Measurements from ENCODE around the gene SRSF11.

DNA sequence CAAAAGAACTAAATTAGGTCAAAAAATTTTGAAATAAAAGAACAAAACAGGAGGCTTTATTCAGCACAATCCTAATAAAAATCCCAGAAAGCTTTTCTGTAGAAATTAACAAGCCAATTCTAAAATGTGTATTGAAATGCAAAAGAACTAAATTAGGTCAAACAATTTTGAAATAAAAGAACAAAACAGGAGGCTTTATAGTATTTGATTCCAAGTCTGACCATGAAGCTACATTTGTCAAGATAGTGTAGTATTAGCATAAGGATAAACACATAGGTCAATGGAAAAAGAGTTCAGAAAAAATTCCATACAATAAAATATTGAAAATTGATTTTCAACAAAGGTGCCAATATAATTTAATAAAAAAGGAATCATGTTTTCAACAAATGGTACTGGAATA lies 26.6 kb upstream of the SRSF11 start:
- no peak for TF ChIP-seq POLR2A (IDR thresholded peaks at IDR 0.05)
- TF ChIP-seq EP300 (IDR thresholded peaks at IDR 0.05) = no peak
- TF ChIP-seq, protein P1, sequence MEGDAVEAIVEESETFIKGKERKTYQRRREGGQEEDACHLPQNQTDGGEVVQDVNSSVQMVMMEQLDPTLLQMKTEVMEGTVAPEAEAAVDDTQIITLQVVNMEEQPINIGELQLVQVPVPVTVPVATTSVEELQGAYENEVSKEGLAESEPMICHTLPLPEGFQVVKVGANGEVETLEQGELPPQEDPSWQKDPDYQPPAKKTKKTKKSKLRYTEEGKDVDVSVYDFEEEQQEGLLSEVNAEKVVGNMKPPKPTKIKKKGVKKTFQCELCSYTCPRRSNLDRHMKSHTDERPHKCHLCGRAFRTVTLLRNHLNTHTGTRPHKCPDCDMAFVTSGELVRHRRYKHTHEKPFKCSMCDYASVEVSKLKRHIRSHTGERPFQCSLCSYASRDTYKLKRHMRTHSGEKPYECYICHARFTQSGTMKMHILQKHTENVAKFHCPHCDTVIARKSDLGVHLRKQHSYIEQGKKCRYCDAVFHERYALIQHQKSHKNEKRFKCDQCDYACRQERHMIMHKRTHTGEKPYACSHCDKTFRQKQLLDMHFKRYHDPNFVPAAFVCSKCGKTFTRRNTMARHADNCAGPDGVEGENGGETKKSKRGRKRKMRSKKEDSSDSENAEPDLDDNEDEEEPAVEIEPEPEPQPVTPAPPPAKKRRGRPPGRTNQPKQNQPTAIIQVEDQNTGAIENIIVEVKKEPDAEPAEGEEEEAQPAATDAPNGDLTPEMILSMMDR (IDR thresholded peaks at IDR 0.05) = no peak

Measured in sigmoid colon (tissue), 4 donors.